GM06990 (cell line): ENCODE measurements around the gene SRSF9.

Experiments used
- DNase-seq: peaks from one replicate; pipeline ENCODE4 v3.0.0-alpha.2; 2011; ENCODE audit not compliant: insufficient read length; ENCODE audit errors: extremely low read depth
- H3K27me3 ChIP-seq: replicated peaks from 2 replicates; pipeline ENCODE4 v1.6.0; 2011; ENCODE audit warnings: low read length; ENCODE audit not compliant: control insufficient read depth, insufficient read depth
- H3K36me3 ChIP-seq: 2 replicates; pipeline ENCODE4 v1.5.1; 2011; ENCODE audit warnings: low read length; ENCODE audit not compliant: control insufficient read depth, insufficient read depth
- H3K4me3 ChIP-seq: replicated peaks from 2 replicates; pipeline ENCODE4 v1.5.1; 2011; ENCODE audit warnings: low read depth, mild to moderate bottlenecking, control low read depth, low read length
- TF ChIP-seq, protein P1 (sequence below): IDR thresholded peaks from 2 replicates; pipeline ENCODE4 v1.5.1; 2011; ENCODE audit warnings: low read length, control low read depth, mild to moderate bottlenecking, inconsistent platforms; ENCODE audit not compliant: insufficient read depth, poor library complexity, severe bottlenecking

Gene SRSF9

DNA sequence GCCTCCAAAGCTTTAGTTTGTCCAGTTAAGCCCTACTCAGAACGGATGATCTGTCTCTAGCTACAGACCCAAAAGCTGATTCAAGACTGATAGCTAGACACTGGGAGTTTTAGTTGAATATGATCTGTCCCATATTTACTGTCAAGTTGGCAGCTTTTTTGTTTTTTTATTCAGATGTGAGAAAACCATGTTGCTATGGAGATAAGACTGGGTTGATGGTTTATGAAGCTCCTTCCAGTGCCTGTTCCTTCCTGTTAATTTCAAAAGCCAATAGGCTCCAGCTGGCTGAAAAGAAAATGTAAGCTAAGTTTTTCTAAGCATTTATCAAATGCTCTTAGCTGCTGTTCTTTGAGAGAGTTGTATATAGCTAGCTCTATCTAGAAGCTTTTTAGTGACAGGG is 31.0 kb upstream of the SRSF9 start:
- H3K36me3 ChIP-seq: peaks cover 10% of the 10 kb centered on the region
- TF ChIP-seq, protein P1, sequence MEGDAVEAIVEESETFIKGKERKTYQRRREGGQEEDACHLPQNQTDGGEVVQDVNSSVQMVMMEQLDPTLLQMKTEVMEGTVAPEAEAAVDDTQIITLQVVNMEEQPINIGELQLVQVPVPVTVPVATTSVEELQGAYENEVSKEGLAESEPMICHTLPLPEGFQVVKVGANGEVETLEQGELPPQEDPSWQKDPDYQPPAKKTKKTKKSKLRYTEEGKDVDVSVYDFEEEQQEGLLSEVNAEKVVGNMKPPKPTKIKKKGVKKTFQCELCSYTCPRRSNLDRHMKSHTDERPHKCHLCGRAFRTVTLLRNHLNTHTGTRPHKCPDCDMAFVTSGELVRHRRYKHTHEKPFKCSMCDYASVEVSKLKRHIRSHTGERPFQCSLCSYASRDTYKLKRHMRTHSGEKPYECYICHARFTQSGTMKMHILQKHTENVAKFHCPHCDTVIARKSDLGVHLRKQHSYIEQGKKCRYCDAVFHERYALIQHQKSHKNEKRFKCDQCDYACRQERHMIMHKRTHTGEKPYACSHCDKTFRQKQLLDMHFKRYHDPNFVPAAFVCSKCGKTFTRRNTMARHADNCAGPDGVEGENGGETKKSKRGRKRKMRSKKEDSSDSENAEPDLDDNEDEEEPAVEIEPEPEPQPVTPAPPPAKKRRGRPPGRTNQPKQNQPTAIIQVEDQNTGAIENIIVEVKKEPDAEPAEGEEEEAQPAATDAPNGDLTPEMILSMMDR: no peak

DNA sequence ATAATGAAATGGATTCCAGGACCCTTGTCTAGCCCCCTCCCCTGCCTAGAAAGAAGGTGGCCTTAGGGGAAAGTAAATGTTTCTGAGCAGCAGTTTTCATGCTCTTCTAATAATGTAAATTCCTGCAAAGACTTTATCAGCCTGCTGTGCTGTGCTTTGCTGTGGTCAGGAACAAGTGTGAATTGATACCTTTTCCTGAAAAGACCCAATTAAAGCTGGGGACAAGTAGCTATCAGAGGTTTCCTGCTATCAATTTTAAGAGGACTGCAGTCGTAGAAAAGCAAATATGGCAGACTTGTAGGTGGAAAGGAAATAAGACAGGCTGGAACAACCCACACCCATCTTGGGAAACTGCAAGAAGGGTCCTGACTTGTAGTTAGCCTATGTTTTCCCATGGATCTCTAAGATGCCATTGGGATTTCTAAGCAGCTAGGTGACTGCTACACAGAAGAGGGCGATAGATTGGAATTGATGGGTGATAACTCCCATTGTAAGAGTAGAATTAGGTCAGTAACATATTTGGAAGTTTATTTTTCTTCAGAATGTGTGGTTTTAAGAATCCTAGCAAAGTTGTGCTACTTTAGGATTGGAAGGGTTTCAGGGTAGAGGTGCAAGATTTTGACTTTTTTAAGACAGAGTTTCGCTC is 29.4 kb upstream of the SRSF9 start:
- no peak for DNase-seq
- Histone ChIP-seq H3K4me3 (no peak overlapping the region), H3K36me3 (peaks cover 5% of the 10 kb centered on the region), H3K27me3 (no peaks in the 10 kb centered on the region)
- TF ChIP-seq, protein P1: no peak

More for the DNA sequence above, 31.0 kb upstream of the SRSF9 start:
- H3K27me3 ChIP-seq: no peaks in the 10 kb centered on the region
- no peak for DNase-seq
- no peak overlapping the region for H3K4me3 ChIP-seq

- TF ChIP-seq, protein P1: no peak
- Histone ChIP-seq H3K27me3 (no peaks in the 10 kb centered on the region), H3K4me3 (peak overlapping the region; percentile 93), H3K36me3 (peaks cover 3% of the 10 kb centered on the region)
- DNase-seq: no peak
Observed at GRCh38 chr12:120497524-120498150, 28.1 kb upstream of the SRSF9 start.

DNA sequence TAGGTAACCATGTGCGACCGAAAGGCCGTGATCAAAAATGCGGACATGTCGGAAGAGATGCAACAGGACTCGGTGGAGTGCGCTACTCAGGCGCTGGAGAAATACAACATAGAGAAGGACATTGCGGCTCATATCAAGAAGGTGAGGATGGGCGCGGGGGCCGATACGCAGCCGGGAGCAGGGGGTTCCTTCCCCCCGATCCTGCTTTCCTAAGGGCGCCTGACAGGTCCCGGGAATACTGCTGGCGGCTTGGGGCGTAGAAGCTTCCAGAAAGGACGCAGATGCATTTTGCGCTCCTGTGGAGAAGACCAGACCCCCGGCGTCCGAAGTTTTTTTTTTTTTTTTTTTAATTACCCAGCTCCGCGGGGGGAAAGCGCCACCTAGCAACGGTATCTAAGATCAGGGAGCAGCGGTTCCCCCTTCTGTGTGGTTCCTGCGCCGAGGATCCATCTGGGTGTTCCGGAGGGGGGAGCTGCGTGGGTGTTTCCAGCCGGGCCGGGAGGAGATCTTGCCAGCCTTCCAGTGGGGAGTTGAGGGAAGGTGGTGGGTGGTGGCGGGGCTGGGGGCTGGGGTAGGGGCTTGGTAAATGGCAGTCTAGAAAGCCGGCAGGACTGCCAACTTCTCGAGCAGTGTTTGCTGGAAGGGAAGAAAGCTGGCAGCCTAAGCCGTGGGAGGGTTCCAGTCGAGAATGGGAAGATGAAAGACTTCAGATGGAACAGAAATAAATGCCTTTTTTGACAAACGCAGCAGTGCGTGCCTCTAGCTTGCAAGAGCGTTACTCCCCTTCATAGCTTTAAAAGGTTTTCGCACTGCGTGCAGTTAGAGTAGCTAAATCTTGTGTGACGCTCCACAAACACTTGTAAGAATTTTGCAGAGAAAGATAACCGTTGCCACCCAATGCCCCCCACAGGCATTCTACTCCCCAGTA is 27.1 kb upstream of the SRSF9 start:
- TF ChIP-seq, protein P1: peak; percentile 20
- Histone ChIP-seq H3K4me3 (peak overlapping the region; percentile 93), H3K27me3 (no peaks in the 10 kb centered on the region), H3K36me3 (peaks cover 3% of the 10 kb centered on the region)
- DNase-seq: peak; percentile 63

- peak; percentile 98 for DNase-seq
- peak within 1 kb of the TSS; percentile 93 for H3K4me3 ChIP-seq
- H3K27me3 ChIP-seq: no peaks in the 10 kb centered on the region
- H3K36me3 ChIP-seq: peaks cover 7% of the 10 kb centered on the region
- TF ChIP-seq, protein P1: peak; percentile 4
Observed at GRCh38 chr12:120495731-120496412, 26.3 kb upstream of the SRSF9 start, which contains the start of gene DYNLL1. TSS of gene DYNLL1 (plus strand) at chr12:120496113. CDS start at chr12:120496422, 309 bp downstream.
